Measurements from ENCODE around the gene MRPL32. TPM values are rescaled to one million over a fixed set of nuclear protein-coding genes. Genes with fewer than 3 reads are reported as not detected.

The MRPL32 gene
- 81.9 and 90.7 TPM in 2 replicates for total RNA-seq

GRCh38 chr7:42931834-42932651, at the start of gene MRPL32, which contains the start of gene PSMA2:
Gene MRPL32 (plus strand): TSS chr7:42932376. CDS start chr7:42932387, 11 bp downstream.
Gene PSMA2 (minus strand): TSS chr7:42932174. CDS start chr7:42932158, 16 bp downstream.

GRCh38 chr7:42911454-42912447, 20.4 kb upstream of the MRPL32 start, which contains the start of gene C7orf25:
Gene C7orf25 (minus strand): TSS chr7:42912070. CDS start chr7:42910900, 1,170 bp downstream.

Other genes with a start within 250 kb of the MRPL32 start
- gene C7orf25, start 20.3 kb upstream of the MRPL32 start, total RNA-seq = 7.0 and 8.5 TPM in 2 replicates
- 147 and 159 TPM in 2 replicates for gene PSMA2, start 202 bp upstream of the MRPL32 start, total RNA-seq
- not detected in 2 replicates for gene HECW1, start 180.3 kb downstream of the MRPL32 start, total RNA-seq